GM21576 (cell line): Measurements from ENCODE around the gene TBC1D16.
"Not testable (repeated sequence)": the region's sequence is repeated elsewhere in the genome, so short reads cannot be mapped to it uniquely, and the experiment has no call there.

Experiments
- ATAC-seq: cut with Tn5 transposase; IDR thresholded peaks from one replicate; pipeline ENCODE4 v1.9.1; 2021; ENCODE audit warnings: mild to moderate bottlenecking, moderate library complexity; ENCODE audit not compliant: unreplicated experiment

Gene TBC1D16

GRCh38 chr17:80055597-80055996 lies 19.9 kb upstream of the TBC1D16 start:
- no peak for ATAC-seq

GRCh38 chr17:80053102-80053501 lies 17.4 kb upstream of the TBC1D16 start:
- no peak for ATAC-seq

- no peak for ATAC-seq
These were observed 16.0 kb upstream of the TBC1D16 start for GRCh38 chr17:80051681-80052080.

- ATAC-seq, result no peak
These were observed 15.0 kb upstream of the TBC1D16 start for GRCh38 chr17:80050706-80051105.

- ATAC-seq, result no peak
These were observed 14.3 kb upstream of the TBC1D16 start for GRCh38 chr17:80049986-80050385.

- ATAC-seq, result no peak
These were observed 11.5 kb upstream of the TBC1D16 start for GRCh38 chr17:80047176-80047575.

- not testable (repeated sequence) for ATAC-seq
These were observed 11.0 kb upstream of the TBC1D16 start for GRCh38 chr17:80046709-80047108.

GRCh38 chr17:80045703-80046102 lies 10.0 kb upstream of the TBC1D16 start:
- no peak for ATAC-seq

GRCh38 chr17:80043963-80044362 lies 8.3 kb upstream of the TBC1D16 start:
- ATAC-seq, result no peak

GRCh38 chr17:80036715-80037477 lies 1.2 kb upstream of the TBC1D16 start:
- ATAC-seq, result no peak

GRCh38 chr17:80035937-80036714 lies 454 bp upstream of the TBC1D16 start, which contains the start of gene CCDC40:
Gene CCDC40, plus strand, starts transcription at chr17:80036642. Its CDS starts 21 bp downstream, at chr17:80036663.
- ATAC-seq, result no peak

GRCh38 chr17:80034791-80035686 lies 633 bp downstream of the TBC1D16 start:
- ATAC-seq, result no peak

GRCh38 chr17:80033840-80034239 lies 1.8 kb downstream of the TBC1D16 start:
- ATAC-seq, result no peak

- no peak for ATAC-seq
These were observed 3.0 kb downstream of the TBC1D16 start for GRCh38 chr17:80032614-80033171.

GRCh38 chr17:80031691-80032430 lies 3.8 kb downstream of the TBC1D16 start:
- no peak for ATAC-seq

GRCh38 chr17:80030730-80031410 lies 4.8 kb downstream of the TBC1D16 start:
- no peak for ATAC-seq

GRCh38 chr17:80029258-80029974 lies 6.3 kb downstream of the TBC1D16 start:
- ATAC-seq, result no peak

- no peak for ATAC-seq
These were observed 7.6 kb downstream of the TBC1D16 start for GRCh38 chr17:80028030-80028429.

- no peak for ATAC-seq
These were observed 8.6 kb downstream of the TBC1D16 start for GRCh38 chr17:80027043-80027435.
